Measurements from ENCODE around the gene ARFGEF3.

ARFGEF3 gene

DNA sequence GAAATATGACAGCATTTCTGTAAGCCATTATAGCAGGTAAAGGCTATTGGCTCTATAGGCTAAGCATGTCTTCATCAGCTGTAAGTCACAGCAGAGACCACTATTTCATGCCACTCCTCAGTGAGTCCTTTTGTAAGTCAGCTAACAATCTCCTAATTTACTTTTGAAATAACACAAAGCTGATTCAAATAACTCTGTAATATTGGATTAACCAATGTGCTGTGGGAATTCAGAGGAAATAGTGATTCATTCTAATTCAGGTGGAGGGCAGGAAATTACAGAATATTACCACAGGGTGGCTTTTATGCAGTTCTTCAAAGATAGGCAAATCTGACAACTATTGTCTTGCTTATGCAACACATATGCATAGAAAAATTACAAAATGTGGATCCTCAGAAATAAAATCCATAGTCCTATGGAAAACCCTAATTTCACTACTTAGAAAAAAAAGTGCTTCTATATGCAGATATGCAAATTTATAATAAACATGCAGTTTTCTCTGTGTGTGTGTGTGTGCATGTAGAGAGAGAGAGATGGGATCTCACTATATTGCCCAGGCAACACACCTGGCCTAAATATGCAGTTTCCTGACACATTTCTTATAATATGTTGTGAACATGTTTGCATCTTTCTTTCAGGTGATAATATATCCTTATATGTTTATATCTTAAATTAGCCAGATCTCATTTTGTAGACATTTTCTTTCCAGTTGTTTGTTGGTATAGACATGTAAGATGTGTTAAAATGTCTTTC lies 211.1 kb downstream of the ARFGEF3 start:
- FAIRE-seq = no peak

DNA sequence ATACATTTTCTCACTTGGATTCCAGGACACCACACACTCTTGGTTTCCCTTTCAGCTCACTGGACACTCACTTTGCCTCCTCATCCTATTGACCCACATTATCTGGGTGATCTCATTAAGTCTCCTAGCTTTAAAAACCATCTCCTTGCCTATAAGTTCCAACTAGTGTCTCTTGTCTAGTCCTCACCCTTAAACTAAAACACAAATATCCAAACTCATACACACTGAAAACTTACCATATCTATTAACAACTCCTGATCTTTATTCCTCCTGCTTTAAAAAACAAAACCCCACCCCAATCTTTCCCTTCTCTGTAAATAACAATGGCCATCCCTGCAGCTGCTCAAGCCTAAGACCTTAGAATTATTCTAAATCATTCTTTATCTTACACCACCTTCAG lies 212.5 kb downstream of the ARFGEF3 start:
- no peak for FAIRE-seq

DNA sequence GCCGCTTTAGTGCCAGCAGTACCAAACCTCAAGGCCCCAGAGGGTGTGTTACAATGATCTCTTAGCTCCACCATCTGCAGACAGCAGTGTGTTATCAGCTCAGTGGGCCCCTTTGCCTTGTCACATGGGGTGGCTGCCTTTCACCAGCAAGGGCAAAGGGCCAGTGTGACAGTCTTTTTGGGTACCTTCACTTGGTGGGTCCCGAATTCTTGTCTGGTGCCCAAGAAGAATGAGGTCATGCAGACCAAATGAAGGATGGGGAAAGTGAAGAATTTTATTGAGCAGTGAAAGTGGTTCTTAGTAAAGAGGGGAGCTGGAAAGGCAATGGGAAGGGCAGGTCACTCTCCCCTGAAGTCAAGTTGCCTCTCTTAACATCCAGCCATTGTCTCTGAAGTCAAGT lies 213.1 kb downstream of the ARFGEF3 start:
- no peak for FAIRE-seq

DNA sequence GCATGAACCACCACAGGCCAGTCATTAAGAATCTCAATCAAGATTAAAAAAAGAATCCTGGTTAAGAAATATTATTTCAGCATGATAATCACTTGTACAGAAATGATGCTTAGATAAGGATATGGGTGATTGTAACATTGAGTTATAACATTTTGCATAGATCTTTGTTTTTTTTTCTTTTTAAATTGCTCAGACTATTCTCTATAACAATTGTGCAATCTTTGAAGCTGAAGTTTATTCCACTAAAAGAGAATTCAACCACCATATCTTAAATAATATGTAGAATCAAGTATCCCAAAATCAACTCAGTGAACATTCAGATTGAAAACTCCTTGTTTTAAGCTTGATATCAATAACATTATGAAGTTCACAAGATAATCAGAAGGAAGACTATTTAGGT lies 215.3 kb downstream of the ARFGEF3 start:
- no peak for FAIRE-seq

DNA sequence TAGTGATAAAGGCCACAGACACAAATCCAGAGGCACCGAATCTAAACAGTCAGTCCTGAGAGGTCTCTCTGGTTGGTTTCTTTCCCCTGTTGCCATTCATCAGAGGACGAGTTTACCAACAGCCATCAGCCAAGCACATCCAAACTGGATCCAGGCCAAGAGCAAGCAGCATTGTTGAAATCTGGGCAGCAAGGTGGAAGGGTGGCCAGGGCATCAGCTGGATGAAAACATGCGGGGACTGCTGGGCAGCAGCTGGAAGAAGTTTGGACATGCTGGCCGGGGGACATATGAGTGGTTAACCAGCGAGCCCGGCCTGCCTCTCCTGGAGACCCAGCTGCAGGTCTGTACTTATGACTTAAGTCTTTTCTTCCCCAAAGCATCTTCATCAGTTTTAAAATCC lies 216.1 kb downstream of the ARFGEF3 start, which contains the start of gene SMIM28:
Gene SMIM28 (plus strand): TSS at position 62 of the 400 bp plus-strand sequence. CDS start 168 bp downstream, at position 230.
- no peak for FAIRE-seq

DNA sequence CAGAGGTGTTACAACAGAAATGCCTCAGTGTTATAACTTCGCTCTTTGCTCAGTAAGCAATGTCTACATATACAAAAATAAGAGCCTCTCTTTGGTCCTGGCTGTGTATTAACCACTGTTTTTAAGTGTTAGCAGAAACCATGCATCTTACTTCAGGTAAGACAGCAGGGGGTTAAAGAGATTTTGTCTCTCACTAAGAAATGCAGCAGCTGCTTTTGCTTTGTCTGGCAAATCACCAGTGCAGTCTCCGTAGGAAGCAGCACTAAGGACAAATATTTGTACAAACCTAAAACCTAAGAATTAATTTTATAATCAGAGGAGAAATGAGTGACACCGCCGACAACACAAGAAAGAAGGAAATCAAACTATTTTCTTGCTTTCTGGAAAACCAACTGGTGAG lies 216.7 kb downstream of the ARFGEF3 start:
- no peak for FAIRE-seq

DNA sequence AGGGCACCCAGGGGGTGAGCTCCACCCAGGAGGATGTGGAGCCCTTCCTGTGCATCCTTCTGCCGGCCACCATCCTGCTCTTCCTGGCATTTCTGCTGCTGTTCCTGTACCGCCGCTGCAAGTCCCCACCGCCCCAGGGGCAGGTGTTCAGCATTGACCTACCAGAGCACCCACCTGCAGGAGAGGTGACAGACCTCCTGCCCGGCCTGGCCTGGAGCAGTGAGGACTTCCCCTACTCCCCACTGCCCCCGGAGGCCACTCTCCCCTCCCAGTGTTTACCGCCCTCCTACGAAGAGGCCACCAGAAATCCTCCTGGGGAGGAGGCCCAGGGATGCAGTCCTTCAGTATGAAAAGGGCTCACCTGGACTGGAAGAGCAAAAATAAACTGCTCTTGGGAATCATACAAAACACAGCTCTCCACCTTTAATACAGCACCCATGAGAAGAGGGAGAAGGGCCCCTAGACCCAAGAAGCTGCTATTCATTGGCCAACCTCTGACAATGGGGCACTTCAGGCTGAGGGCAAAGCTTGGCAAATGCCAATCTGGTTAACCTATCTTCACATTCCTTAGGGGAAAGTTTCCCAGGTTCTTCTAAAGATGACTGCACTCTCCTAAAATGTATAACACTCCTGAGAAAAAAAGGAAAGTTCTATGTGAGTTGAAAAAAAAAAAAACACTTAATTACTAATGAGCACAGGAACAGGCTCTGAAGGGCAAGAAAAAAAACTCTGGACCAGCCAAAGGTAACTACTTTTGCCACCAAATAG lies 220.9 kb downstream of the ARFGEF3 start:
- no peak for FAIRE-seq

DNA sequence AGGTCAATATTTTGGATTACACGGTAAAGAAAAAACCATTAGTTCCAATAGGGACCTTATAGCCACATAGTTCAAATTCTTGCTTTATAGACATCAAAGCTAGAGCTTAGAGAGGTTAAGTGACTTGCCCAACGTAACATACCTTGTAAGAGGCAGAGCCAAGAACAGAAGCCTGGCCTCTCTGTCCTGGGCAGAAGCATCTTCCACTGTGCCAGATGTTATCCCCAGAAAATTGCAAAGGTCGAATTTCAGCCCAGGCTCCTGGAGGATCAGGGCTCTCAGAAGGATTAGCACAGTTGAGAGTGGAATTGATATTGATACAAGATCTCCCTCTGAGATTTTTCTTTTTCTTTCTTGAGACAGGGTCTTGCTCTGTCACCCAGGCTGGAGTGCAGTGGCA lies 222.0 kb downstream of the ARFGEF3 start:
- no peak for FAIRE-seq

DNA sequence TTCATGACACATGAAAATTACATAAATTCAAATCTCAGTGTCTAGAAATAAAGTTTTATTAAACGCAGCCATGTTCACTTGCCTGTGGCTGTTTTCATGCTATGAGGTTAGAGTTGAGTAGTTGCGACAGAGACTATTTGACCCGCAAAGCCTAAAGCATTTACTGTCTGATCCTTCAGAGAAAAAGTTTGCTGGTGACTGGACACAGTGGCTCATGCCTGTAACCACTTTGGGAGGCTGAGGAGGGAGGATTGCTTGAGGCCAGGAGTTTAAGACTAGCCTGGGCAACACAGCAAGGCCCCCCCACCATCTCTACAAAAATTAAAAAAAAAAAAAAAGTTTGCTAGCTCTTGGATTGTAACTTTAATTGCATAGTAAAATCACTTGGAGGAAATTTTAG lies 225.2 kb downstream of the ARFGEF3 start:
- FAIRE-seq = no peak

DNA sequence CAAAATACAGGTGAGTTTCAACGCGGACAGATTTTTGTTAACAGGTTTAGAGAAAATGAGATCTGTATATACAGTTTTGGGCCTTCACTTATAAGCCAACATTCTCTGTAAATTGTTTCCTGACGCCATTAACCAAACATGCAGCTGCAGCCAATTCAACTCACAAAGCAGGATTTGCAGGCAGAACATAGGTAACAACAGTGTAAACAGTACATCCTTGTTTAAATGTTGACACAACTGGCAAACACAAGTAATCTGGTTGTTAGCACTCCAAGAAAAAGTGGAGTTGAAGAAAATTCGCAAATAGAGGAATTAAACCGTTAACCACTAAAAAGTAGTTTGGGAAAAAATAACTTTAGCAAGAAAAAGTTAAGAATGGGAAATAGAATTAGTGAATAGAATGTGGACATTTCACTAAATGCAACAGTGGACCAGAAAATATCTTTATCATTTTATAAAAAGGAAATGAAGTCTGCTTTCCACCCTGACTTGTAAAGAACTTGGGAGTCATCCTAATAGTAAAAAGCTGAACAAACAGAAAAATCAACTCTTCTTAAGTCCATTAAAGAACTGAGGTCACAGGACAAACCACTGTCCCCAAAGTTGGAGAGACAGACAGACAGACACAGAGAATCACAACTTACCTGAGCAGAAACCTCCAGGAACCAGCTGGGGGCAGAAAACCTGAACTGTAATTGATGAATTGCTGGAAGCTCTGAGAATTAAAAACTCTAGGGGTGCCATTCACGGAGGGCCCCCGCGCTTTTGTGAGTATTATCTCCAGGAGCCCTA lies 226.0 kb downstream of the ARFGEF3 start:
- FAIRE-seq = no peak

DNA sequence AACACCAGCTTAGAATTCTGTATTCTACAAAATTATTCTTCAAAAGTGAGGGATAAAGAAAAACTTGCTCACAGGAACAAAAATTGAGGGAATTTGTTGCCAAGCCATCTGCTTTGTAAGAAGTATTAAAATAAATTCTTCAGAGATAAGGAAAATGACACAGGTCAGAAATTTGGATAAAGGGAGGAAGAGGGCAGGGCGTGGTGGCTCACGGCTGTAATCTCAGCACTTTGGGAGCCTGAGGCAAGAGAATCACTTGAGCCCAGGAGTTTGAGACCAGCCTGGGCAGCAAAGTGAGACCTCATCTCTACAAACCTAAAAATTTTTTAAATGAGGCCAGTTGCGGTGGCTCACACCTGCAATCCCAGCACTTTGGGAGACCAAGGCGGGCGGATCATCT lies 227.8 kb downstream of the ARFGEF3 start:
- no peak for FAIRE-seq

Data from colon (tissue), 2 donors.